ENCODE measurements around the gene CREB1.

GRCh38 chr2:207640661-207641060 lies 110.9 kb downstream of the CREB1 start:
- no peak for TF ChIP-seq POLR2AphosphoS5 (IDR thresholded peaks at IDR 0.05; ENCODE audit: low read depth)
- no peak for TF ChIP-seq CTCF (IDR thresholded peaks at IDR 0.05; ENCODE audit: insufficient read depth, low read length)
- TF ChIP-seq, protein P1, sequence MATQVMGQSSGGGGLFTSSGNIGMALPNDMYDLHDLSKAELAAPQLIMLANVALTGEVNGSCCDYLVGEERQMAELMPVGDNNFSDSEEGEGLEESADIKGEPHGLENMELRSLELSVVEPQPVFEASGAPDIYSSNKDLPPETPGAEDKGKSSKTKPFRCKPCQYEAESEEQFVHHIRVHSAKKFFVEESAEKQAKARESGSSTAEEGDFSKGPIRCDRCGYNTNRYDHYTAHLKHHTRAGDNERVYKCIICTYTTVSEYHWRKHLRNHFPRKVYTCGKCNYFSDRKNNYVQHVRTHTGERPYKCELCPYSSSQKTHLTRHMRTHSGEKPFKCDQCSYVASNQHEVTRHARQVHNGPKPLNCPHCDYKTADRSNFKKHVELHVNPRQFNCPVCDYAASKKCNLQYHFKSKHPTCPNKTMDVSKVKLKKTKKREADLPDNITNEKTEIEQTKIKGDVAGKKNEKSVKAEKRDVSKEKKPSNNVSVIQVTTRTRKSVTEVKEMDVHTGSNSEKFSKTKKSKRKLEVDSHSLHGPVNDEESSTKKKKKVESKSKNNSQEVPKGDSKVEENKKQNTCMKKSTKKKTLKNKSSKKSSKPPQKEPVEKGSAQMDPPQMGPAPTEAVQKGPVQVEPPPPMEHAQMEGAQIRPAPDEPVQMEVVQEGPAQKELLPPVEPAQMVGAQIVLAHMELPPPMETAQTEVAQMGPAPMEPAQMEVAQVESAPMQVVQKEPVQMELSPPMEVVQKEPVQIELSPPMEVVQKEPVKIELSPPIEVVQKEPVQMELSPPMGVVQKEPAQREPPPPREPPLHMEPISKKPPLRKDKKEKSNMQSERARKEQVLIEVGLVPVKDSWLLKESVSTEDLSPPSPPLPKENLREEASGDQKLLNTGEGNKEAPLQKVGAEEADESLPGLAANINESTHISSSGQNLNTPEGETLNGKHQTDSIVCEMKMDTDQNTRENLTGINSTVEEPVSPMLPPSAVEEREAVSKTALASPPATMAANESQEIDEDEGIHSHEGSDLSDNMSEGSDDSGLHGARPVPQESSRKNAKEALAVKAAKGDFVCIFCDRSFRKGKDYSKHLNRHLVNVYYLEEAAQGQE (IDR thresholded peaks at IDR 0.05; ENCODE audit: insufficient replicate concordance, low read depth), result no peak
- TF ChIP-seq SPI1 (IDR thresholded peaks at IDR 0.05; ENCODE audit: borderline replicate concordance, low read depth), result no peak
- TF ChIP-seq GABPA (IDR thresholded peaks at IDR 0.05; ENCODE audit: low read depth), result no peak
